Stimulated activated naive CD4-positive, alpha-beta T cell treated with Interleukin-2 at 50 U/mL for 16 hours (primary cell): ENCODE measurements around the gene TMEM88.

Experiments
- DNase-seq: peaks from one replicate; lab custom pipeline; 2025; lab: John Stamatoyannopoulos, UW

TMEM88 gene

GRCh38 chr17:7843536-7844291 lies 11.2 kb upstream of the TMEM88 start:
- peak; percentile 91 for DNase-seq

GRCh38 chr17:7844292-7845154 lies 10.3 kb upstream of the TMEM88 start:
- DNase-seq: peak; percentile 85

GRCh38 chr17:7845359-7846062 lies 9.4 kb upstream of the TMEM88 start:
- no peak for DNase-seq

- no peak for DNase-seq
Observed at GRCh38 chr17:7846063-7846735, 8.7 kb upstream of the TMEM88 start.

GRCh38 chr17:7846765-7847661 lies 7.9 kb upstream of the TMEM88 start:
- no peak for DNase-seq

- no peak for DNase-seq
Observed at GRCh38 chr17:7848131-7848579, 6.7 kb upstream of the TMEM88 start.

- DNase-seq: no peak
Observed at GRCh38 chr17:7848739-7849129, 6.1 kb upstream of the TMEM88 start.

- no peak for DNase-seq
Observed at GRCh38 chr17:7849130-7849750, 5.6 kb upstream of the TMEM88 start.

GRCh38 chr17:7849751-7850504 lies 4.9 kb upstream of the TMEM88 start:
- no peak for DNase-seq

GRCh38 chr17:7850701-7851437 lies 4.0 kb upstream of the TMEM88 start:
- DNase-seq: no peak

GRCh38 chr17:7851438-7852261 lies 3.2 kb upstream of the TMEM88 start:
- DNase-seq: peak; percentile 92

- DNase-seq: no peak
Observed at GRCh38 chr17:7852262-7852670, 2.6 kb upstream of the TMEM88 start.

- DNase-seq: no peak
Observed at GRCh38 chr17:7852919-7853690, 1.8 kb upstream of the TMEM88 start.

GRCh38 chr17:7853691-7854038 lies 1.2 kb upstream of the TMEM88 start:
- DNase-seq: no peak

GRCh38 chr17:7854078-7854777 lies 638 bp upstream of the TMEM88 start:
- DNase-seq: no peak

- no peak for DNase-seq
Observed at GRCh38 chr17:7855660-7856010, 769 bp downstream of the TMEM88 start.
